HUES6 (cell line): ENCODE measurements around the gene KCNIP2.
A peak's percentile ranks its signal among the peaks of the same experiment; 100 is the strongest.
"Not testable (repeated sequence)": the region's sequence is repeated elsewhere in the genome, so short reads cannot be mapped to it uniquely, and the experiment has no call there.

Source experiments
- H3K27ac ChIP-seq: 2 replicates; pipeline ENCODE4 v1.7.0; 2013; ENCODE audit warnings: low read depth, mild to moderate bottlenecking, low read length, inconsistent platforms
- H3K27me3 ChIP-seq: 2 replicates; pipeline ENCODE4 v1.6.1; 2013; ENCODE audit warnings: low read length; ENCODE audit not compliant: control insufficient read depth, insufficient read depth
- H3K36me3 ChIP-seq: 2 replicates; pipeline ENCODE4 v1.6.1; 2013; ENCODE audit warnings: low read length; ENCODE audit not compliant: control insufficient read depth, insufficient read depth
- H3K4me1 ChIP-seq: 2 replicates; pipeline ENCODE4 v1.6.1; 2013; ENCODE audit warnings: low read length; ENCODE audit not compliant: control insufficient read depth, insufficient read depth
- H3K4me3 ChIP-seq: 2 replicates; pipeline ENCODE4 v1.5.1; 2013; ENCODE audit warnings: low read depth, low read length
- H3K9ac ChIP-seq: one replicate; pipeline ENCODE4 v1.6.1; 2013; ENCODE audit warnings: mild to moderate bottlenecking, low read length
- H3K9me3 ChIP-seq: 2 replicates; pipeline ENCODE4 v1.6.1; 2013; ENCODE audit warnings: low read depth, low read length; ENCODE audit not compliant: control insufficient read depth, insufficient read depth

Gene KCNIP2

DNA sequence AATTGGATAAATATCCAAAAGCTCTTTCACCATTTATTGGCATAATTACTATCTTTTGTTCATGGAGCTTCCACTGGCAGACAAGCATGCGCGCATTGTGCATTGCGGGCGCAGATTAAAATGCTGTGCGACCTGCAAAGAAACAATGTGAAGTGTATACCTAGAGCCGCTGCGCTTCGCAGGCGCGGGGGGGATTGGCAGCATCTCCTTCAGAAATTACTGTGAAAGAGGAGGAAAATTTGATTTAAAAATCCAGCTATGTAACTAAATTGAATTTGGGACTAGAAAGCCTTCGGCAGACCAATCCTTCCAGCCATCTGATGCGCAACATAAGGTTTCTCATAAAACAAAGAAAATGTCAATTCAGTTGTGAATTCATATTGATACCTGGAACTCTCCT is 50.1 kb downstream of the KCNIP2 start:
- H3K9ac ChIP-seq: no peak overlapping the region
- H3K4me1 ChIP-seq: no peaks in the 10 kb centered on the region
- H3K36me3 ChIP-seq: peaks cover 98% of the 10 kb centered on the region

DNA sequence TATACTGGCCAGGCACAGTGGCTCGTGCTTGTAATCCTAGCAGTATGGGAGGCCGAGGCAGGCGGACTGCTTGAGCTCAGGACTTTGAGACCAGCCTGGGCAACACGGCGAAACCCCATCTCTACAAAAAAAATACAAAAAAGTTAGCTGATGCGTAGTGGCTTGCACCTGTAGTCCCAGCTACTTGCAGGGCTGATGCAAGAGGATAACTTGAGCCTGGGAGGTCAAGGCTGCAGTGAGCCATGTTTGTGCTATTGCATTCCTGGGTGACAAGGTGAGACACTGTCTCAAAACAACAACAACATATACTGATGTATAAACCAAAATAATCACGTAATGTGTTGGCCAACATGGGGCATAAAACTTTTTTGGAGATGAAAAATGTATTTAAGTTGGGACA is 53.9 kb downstream of the KCNIP2 start:
- Histone ChIP-seq H3K27me3 (no peaks in the 10 kb centered on the region), H3K36me3 (peaks cover 96% of the 10 kb centered on the region), H3K4me1 (no peaks in the 10 kb centered on the region), H3K27ac (no peak overlapping the region), H3K9ac (no peak overlapping the region), H3K4me3 (no peak overlapping the region), H3K9me3 (no peaks in the 10 kb centered on the region)

More for the DNA sequence above, 50.1 kb downstream of the KCNIP2 start:
- H3K9me3 ChIP-seq: no peaks in the 10 kb centered on the region
- no peak overlapping the region for H3K4me3 ChIP-seq
- no peaks in the 10 kb centered on the region for H3K27me3 ChIP-seq
- no peak overlapping the region for H3K27ac ChIP-seq

DNA sequence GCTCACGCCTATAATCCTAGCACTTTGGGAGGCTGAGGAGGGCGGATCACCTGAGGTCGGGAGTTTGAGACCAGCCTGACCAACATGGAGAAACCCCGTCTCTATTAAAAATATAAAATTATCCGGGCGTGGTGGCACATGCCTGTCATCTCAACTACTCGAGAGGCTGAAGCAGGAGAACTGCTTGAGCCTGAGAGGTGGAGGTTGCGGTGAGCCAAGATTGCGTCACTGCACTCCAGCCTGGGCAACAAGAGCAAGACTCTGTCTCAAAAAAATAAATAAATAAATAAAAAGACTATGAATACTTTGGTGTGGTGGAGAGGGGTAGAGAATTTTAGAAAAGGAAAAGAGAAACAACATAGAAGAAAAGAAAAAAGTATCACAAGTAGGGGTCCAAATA is 54.4 kb downstream of the KCNIP2 start:
- not testable (repeated sequence) for H3K9me3 ChIP-seq, H3K4me1 ChIP-seq, H3K4me3 ChIP-seq, H3K27me3 ChIP-seq, H3K27ac ChIP-seq, H3K9ac ChIP-seq
- H3K36me3 ChIP-seq: peaks cover 96% of the 10 kb centered on the region

DNA sequence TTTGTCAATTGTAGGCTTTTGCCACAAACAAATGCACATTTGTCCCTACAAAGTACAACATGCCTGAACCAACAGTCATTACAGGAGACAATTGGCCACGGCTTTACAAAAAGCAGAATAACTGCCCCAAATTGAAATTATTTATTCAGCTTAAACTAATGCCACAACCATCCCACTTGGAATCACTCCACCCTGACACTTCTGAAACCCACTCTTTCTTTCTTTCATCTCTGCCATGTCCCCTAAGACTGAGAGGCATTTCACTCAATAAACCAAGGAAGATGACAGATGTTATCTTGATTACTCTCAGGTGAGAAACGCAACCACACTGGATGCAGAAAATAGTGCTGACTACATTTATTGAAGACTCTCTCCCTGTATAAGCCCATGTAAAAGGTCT is 57.8 kb downstream of the KCNIP2 start:
- Histone ChIP-seq H3K9me3 (no peaks in the 10 kb centered on the region), H3K9ac (no peak overlapping the region), H3K27ac (no peak overlapping the region), H3K36me3 (peaks cover 69% of the 10 kb centered on the region), H3K4me1 (peaks cover 22% of the 10 kb centered on the region), H3K4me3 (no peak overlapping the region), H3K27me3 (no peaks in the 10 kb centered on the region)

DNA sequence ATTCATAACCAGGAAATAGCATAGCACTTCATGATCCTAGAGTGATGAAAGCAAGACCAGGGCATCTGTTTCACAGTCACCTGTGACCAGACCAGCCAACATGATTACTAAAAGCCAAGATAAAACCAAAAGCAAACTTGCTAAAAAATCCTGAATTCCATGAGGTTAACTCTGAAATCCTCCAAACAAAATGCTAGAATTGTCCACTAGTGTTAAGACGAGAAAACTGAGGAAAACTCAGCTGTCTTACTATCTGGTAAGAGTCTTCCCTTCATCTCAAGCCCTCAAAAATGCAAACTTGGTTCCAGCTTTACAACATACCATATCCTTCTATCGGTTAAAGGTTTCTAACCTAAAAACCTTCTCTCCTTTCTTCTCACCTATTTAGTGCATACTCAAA is 59.0 kb downstream of the KCNIP2 start:
- peaks cover 56% of the 10 kb centered on the region for H3K36me3 ChIP-seq
- no peaks in the 10 kb centered on the region for H3K27me3 ChIP-seq
- peaks cover 33% of the 10 kb centered on the region for H3K4me1 ChIP-seq
- no peak overlapping the region for H3K9ac ChIP-seq
- H3K27ac ChIP-seq: no peak overlapping the region
- H3K4me3 ChIP-seq: no peak overlapping the region
- no peaks in the 10 kb centered on the region for H3K9me3 ChIP-seq

DNA sequence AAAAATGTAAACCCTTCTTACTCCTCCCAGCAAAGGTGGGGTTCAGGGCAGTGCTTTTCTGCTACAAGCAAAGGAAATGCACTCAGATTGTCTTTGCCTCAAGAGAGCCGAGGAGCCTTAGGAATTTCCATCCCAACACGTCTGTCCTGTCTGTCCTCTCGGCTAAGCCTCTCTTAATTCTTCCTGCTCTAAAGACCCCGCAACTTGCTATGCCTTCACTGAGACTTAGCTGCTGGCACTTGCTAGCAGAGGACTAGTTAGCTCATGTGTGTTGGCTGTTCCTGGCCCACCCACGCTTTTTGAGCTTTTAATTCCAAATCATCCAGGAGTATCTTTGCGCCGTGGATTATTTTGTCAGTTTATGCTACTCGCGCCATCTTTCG is 59.9 kb downstream of the KCNIP2 start:
- Histone ChIP-seq H3K27ac (peak overlapping the region; percentile 91), H3K4me3 (peak overlapping the region; percentile 99), H3K27me3 (peaks cover 7% of the 10 kb centered on the region; the same call in 1 of the 2 replicates), H3K9me3 (no peaks in the 10 kb centered on the region), H3K9ac (peak overlapping the region; percentile 96), H3K4me1 (peaks cover 33% of the 10 kb centered on the region), H3K36me3 (peaks cover 48% of the 10 kb centered on the region)

DNA sequence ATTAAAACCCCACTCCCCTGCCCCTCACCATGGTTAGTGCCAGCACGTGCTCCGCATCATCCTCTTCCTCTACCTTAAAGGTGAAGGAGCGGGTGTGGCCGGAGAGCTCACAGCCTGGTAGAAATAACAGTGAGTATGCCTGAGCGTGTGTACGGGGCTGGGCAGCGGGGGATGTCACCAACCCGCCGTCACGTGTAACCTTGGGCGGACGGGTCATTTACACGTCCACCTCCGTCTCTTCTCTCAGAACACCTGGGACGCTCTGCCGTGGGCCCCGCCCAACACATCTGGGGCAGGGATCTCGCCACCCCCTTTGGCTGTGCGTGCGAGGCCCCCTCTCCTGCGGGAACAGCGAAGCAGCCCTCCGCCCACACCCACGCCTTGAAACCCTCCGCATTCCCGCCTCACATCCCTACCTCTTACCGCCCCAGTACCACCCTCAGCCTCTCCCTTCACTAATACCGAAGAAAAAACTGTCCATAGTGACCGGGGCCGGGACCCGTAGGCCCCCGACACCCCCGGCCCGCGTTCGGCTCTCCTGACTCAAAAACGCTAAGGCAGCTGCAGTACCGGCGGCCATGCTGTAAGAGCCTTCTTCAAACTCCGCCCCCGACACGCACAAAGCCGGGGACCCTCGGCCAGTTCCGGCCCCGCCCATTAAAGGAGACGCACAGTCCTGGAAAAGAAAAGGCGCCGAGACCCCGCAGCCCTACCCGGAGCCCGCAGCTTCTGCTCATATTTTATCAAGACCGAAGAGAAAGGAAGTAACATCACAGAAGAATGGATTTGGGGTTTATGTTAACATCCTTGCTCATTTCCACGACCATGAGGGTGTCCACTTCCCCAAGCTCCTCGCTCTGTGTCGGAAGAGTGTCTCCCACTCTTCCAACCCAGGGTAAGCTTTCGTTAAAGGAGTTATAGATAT is 60.5 kb downstream of the KCNIP2 start, which contains the start of gene NPM3:
TSS of gene NPM3 (minus strand) at position 636 of the 925 bp plus-strand sequence. CDS start at position 580, 56 bp downstream.
- Histone ChIP-seq H3K9me3 (no peaks in the 10 kb centered on the region), H3K9ac (peak within 1 kb of the TSS; percentile 96), H3K27me3 (peaks cover 13% of the 10 kb centered on the region), H3K4me3 (peak within 1 kb of the TSS; percentile 99), H3K27ac (peak within 1 kb of the TSS; percentile 91), H3K4me1 (peaks cover 38% of the 10 kb centered on the region), H3K36me3 (peaks cover 42% of the 10 kb centered on the region)

DNA sequence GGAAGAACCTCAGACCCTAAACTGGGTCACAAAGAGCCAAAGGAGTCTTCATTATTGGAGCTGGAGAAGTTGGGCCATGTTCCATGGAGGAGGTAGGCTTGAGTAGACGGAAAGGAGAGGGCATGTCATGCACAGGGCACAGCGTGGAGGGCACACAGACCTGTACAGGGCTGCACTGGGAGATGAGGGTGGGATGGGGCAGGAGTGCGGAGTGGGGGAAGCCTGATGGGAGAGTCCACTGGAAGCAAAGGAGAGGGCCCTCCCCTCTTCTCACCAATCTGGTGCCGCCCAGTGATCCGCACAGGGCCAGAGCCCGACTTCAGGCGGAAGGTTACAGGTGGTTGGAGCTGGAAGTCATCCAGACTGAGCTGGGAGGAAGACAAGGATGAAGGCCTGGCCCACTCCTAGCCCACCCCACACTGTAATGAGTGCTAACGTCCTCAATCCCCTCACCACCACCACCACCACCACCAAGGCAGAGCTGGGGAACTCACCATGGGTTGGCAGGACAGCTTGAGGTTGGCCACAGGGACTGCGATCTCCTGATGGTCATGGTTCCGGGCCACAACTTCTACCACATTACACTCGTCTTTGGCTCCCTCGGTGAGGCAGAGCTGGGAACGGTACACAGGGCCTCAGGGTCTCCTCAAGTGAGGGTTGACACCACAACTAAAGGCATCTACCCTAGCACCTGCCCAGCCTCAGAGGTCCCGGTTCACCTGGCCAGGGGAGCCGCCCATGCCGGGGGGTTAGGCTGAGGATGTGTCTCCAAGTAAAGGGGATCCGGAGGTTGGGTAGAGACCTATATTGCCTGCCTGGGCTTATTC is 61.4 kb downstream of the KCNIP2 start:
- peak overlapping the region; percentile 99 for H3K4me3 ChIP-seq
- H3K9ac ChIP-seq: peak overlapping the region; percentile 96
- H3K36me3 ChIP-seq: peaks cover 35% of the 10 kb centered on the region
- peak overlapping the region; percentile 91; the same call in 1 of the 2 replicates for H3K27ac ChIP-seq
- H3K9me3 ChIP-seq: no peaks in the 10 kb centered on the region
- peaks cover 22% of the 10 kb centered on the region for H3K27me3 ChIP-seq
- H3K4me1 ChIP-seq: peaks cover 47% of the 10 kb centered on the region

DNA sequence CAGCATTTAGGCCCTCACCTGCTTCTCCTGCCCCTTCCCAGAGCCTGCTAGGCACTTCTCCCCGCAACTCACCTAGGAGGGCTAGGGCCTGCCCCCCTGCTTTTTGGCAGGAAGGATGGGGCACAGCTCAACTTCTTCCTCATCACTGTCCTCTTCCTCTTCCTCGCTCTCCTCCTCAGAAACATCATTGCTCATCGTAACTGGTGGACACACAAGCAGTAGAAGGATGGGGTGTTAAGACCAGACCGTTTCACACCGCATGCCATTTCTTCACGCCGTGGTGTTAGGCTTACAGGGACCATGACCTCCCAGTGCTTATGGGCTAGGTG is 62.0 kb downstream of the KCNIP2 start:
- Histone ChIP-seq H3K27me3 (peaks cover 28% of the 10 kb centered on the region), H3K9me3 (no peaks in the 10 kb centered on the region), H3K4me1 (peaks cover 52% of the 10 kb centered on the region), H3K36me3 (peaks cover 30% of the 10 kb centered on the region), H3K9ac (peak overlapping the region; percentile 31), H3K27ac (no peak overlapping the region), H3K4me3 (peak overlapping the region; percentile 99; the same call in 1 of the 2 replicates)

DNA sequence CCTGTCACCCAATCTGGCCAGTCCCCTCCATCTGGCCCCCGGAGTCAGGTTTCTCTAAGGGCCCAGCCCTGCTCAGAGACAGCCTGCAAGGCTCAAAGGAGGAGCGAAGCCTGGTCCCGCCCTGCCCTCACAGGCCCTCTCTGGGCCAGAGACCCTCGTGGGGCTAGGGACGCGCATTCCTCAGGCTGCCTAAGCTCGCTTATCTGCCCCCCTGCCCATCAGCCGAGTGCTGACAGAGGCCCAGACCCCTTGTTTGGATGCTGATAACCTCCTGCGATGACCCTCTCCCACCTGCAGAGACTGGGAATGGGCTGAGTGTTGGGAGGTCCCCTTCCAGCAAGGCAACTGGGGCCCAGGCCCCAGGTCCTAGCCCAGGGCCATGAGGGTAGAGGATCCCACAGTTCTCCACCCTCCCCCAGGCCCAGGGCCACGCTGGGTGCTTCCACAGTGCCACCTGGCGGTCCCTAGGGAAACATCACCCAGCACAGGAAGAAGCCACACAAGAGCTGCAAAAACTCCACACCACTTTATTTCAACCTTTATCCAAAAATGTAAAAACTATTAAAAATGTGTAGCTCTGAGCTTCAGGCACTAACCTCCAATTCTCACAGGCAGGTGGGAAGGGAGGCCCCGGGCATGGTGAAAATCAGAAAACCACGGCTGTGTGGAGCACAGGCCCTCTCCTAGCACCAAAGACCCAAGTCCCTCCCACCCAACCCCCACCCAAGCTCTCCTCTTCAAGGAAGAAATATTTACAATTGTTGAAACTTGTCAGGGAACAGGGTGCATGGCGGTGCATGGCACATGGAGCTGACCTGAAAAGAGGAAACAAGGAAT is 62.6 kb downstream of the KCNIP2 start:
- Histone ChIP-seq H3K27ac (peak overlapping the region; percentile 88; the same call in 1 of the 2 replicates), H3K9ac (peak overlapping the region; percentile 46), H3K27me3 (peaks cover 32% of the 10 kb centered on the region), H3K36me3 (peaks cover 24% of the 10 kb centered on the region), H3K4me3 (peak overlapping the region; percentile 99; the same call in 1 of the 2 replicates), H3K9me3 (no peaks in the 10 kb centered on the region), H3K4me1 (peaks cover 53% of the 10 kb centered on the region)
